HG02870 (cell line): Measurements from ENCODE around the gene FGF2.
"Not testable (repeated sequence)": the region's sequence is repeated elsewhere in the genome, so short reads cannot be mapped to it uniquely, and the experiment has no call there.

ENCODE experiments used
- ATAC-seq: cut with Tn5 transposase; IDR thresholded peaks from one replicate; pipeline ENCODE4 v1.9.1; 2021; ENCODE audit warnings: mild to moderate bottlenecking, moderate library complexity; ENCODE audit not compliant: unreplicated experiment

Gene FGF2

DNA sequence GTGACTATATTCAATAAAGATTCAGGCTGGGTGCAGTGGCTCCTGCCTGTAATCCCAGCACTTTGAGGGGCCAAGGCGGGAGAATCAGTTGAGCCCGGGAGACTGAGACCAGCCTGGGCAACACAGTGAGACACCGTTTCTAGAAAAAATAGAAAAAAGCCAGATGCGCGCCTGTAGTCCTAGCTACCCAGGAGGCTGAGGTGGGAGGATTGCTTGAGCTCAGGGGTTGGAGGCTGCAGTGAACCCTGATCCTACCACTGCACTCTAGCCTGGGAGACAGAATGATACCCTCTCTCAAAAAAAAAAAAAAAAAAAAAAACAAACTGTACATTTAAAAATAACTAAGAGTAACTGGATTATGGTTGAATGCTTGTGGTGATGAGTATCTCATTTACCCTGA lies 94.7 kb downstream of the FGF2 start:
- no peak for ATAC-seq

DNA sequence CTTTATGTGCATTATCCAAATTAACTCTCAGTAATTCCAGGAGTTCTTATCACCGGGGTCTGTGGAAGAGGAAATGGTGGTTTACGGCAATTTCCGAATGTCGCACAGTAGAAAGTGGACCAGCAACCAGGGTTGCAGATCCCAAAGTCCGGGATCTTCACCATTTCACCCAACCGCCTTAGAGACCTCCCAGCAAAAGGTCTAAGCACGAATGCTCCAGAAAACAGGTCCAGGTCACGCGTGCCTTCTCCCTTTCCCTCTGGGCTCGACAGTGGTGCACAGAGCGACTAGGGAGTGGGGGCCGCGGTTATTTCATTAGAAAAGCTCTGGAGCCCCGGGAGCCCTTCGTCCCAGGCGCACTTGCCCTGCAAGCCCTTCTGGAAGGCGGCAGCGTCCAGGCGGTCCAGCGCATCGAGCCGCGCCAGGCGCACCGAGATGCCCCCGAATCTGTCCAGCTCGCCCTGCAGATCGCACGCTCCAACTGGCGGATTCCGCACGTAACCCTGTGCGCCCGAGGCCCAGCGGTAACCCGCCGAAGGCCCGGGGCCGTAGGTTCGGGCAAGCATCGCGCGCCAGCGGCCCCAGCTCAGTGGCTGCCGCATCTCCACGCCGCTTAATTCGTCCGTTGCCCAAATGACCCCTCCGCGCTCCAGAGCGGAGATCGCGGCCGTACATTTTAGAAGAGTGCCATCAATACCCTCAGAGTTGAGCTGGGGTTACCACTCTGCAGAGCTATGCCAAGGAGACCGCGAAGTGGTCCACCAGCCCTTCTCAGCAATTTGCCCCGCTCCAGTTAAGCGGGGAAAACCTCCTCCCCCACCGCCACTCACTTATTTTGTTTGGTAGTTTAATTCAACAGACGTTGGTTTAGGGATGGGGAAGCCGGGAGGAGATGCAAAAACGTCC lies 95.6 kb downstream of the FGF2 start, which contains the start of gene NUDT6:
TSS of gene NUDT6 (minus strand) at position 627 of the 906 bp plus-strand sequence. CDS start at position 602, 25 bp downstream.
- peak; percentile 62 for ATAC-seq

DNA sequence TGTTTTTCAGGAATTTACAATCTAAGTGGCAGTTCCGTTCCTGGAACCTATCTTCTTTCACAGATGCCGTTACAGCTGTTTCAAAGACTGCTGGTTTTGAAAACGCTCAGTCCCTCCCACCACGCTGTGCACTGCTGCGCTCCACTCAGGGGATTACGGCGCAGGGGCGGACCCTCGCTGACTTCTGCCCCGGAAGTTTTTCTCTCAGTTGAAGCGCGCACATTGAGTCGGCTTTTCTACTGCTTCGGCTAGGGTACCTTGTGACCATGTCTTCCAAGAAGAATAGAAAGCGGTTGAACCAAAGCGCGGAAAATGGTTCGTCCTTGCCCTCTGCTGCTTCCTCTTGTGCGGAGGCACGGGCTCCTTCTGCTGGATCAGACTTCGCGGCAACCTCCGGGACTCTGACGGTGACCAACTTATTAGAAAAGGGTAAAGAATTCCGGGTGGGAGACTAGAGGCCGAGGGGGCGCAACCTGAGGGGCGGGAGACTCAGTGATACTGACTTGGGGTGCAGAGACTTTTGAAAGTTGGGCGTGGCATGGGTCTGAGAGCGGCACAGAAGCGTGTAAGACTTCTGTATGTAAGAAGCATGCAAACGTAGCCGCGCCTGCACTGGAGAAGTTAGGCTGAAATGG lies 96.4 kb downstream of the FGF2 start:
- ATAC-seq = peak; percentile 98

DNA sequence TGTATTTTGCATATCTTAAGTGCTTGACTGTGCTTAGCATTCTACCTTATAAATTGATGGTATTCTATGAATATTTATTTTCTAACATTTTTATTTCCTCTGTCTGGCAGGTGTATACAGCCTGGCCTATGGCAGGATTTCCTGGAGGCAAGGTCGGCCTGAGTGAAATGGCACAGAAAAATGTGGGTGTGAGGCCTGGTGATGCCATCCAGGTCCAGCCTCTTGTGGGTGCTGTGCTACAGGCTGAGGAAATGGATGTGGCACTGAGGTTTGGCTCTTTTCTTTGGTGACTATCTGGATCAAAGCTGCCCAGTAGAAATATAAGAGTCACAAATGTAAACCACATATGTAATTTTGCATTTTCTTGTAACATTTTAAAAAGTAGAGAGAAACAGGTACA lies 102.3 kb downstream of the FGF2 start:
- ATAC-seq = no peak

DNA sequence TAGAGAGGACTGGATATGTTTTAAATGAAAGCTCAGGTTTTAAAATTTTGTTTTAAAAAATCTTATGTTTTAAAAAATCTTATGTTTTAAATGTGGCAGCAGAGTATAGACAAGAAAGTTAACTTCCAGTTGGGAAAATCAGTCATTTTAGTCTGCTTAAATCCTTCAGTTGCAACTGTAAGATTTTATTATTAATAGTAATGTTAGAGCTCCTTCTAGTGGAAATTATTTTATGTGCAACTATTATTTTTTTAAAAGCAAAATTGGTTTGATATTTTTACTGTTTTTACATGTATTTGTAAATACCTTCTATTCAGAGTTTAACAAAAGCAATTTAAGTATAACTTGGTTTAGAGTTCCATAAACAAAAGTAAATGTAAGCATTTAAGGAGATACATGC lies 104.2 kb downstream of the FGF2 start:
- no peak for ATAC-seq

DNA sequence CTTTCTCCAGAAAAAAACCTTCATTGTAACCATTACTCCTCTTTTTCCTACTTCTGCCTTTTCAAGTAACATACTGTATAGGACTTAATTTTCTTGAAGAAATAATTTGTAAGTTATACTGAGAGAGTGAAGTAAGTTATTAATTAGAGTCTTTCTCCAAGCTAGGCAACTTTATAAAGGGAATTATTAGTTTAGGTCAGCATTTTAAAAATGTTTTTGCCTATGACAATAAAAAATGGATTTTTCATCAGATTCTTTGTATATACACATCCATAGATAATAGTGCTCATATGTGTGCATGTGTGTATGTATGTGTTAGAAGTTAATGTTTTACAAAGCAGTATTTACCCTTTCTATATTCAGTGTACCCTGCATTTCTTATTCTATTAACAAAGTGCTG lies 106.1 kb downstream of the FGF2 start:
- no peak for ATAC-seq

DNA sequence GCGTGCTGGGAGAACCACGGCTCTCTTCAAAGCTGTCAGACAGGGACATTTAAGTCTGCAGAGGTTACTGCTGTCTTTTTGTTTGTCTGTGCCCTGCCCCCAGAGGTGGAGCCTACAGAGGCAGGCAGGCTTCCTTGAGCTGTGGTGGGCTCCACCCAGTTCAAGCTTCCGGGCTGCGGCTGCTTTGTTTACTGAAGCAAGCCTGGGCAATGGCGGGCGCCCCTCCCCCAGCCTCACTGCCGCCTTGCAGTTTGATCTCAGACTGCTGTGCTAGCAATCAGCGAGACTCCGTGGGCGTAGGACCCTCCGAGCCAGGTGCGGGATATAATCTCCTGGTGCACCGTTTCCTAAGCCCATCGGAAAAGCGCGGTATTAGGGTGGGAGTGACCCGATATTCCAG lies 118.5 kb downstream of the FGF2 start:
- ATAC-seq = not testable (repeated sequence)

DNA sequence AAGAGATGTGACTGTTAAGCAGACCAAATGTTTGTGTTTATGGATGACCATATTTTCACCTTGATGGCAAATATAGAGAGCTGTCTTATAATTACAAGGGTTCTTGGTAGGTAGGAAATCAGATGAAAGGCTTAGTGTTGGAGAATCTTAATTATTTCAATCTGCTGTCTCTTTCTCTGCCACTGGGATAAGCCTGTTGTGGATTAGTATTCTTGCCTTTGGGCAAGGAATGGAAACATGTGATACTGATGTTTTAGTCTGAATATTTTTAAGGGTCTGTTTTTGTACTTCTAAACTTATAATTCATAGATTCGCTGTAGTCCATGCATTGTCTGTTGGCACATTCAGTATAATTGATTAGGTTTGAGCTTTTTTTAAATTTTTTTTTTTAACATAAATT lies 119.5 kb downstream of the FGF2 start:
- ATAC-seq = no peak
